HG02798 (cell line): ENCODE data around the gene INTS1.
"Not testable (repeated sequence)": the region's sequence is repeated elsewhere in the genome, so short reads cannot be mapped to it uniquely, and the experiment has no call there.

ENCODE experiments used
- ATAC-seq: cut with Tn5 transposase; IDR thresholded peaks from one replicate; pipeline ENCODE4 v1.9.1; 2021; ENCODE audit warnings: mild to moderate bottlenecking; ENCODE audit not compliant: unreplicated experiment, poor library complexity

Gene INTS1

DNA sequence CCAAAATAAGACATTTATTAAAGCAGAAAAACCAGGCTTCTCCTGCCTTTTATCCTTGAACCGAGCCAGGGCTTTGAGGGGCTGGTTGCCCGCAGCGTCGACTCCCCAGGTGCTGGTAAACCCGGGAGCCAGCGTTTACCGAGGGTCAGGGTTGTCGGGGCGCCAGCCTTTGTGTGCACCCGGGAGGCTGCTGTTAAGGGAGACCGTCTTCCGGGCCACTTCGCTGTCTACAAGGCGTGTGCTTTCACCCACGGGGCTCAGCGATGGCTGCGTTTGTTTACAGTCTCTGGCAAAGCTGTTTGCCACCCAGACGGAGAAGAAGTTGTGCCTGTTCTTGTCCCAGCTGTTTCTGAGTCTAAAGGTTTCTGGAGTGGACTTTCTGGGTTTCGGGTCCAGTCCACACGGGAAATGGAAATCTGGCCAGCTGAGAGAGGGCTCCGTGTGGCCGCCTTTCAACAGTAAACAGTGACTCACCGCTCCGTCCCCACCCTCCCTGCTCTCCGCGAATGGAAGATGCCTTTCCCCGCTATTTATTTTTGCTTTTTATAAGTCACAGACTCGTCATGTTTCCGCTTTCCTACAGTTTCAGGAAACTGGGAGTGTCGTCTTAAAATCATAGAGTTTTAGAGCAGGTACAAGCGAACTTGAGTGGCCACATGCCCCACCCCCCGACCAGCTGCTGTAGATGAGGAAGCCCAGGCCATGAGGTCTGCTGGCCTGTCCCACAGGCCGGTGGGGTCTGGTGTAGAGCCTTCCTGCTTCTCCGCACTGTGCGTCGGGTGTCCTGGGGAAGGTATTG, 28.5 kb upstream of the INTS1 start:
- no peak for ATAC-seq

DNA sequence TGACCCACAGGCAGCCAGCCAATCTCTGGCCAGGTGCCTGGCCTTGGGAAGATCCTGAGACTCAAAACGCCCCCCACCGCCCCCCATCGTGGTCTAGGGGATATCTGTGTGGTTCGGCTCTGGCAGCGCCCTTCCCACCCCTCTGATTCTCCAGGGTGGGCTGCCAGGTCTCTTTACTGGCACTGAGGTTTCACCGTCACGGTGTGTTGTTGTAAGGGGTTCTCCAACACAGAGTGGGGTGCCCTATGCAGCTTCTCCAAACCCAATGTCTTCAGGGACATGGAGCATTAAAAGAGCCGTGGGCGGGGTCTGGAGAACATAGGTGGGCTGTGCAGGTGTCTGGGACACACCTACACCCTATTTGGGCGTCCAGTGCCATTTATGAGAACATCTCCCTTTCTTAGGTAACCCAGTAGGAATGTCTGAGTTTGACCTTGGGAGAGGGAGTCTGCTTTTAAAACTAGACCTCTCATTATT, 27.8 kb upstream of the INTS1 start:
- ATAC-seq: no peak

DNA sequence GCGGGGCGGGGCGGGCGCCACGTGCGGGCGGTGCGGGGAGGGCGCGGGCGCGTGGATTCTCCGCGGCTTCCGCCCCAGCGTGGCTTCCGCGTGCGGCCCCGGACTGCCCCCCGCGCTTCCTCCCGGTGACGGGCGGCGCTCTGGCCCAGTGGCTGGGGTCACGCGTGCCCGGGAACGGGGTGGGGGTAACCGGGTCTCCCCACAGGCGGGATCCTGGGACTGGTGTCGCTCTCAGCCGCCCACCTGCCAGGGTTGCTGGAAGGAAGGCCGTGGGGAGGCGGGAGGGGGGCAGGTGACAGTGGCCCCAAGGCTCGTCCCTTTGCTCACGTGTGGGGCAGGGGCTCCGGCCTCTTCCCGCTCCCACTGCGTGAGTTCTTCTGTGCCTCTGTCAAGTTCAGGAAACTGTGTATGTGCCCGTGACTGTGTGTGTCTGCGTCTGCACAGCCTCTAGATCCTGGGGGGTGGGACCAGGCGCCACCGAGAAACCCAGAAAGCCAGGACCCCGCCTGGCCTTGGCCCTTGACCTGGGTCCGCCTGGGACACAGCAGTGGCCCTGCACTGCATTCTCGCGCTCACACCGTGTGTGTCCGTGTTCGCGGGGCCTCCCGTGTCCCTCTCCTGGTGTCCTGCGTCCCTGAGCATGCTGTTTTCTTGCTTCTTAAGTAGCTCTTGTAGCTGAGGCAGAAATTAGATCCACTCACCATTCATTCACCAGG, 27.2 kb upstream of the INTS1 start:
- peak; percentile 23 for ATAC-seq

DNA sequence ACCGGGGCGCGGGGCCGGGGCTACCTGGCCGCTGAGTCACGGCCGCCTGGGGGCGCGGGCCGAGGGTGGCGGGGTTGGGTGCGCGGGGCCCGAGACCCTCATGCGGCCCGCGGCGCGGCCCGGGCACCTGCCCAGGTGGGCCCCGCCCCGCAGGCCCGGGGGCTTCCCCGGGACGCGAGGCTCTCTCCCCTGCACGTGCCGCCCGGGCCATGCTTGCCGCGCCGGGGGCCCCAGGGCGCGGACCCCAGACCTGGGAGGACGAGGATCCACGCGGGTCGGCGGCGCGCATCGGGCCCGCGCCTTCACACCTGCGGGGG, 26.7 kb upstream of the INTS1 start:
- peak; percentile 23 for ATAC-seq

DNA sequence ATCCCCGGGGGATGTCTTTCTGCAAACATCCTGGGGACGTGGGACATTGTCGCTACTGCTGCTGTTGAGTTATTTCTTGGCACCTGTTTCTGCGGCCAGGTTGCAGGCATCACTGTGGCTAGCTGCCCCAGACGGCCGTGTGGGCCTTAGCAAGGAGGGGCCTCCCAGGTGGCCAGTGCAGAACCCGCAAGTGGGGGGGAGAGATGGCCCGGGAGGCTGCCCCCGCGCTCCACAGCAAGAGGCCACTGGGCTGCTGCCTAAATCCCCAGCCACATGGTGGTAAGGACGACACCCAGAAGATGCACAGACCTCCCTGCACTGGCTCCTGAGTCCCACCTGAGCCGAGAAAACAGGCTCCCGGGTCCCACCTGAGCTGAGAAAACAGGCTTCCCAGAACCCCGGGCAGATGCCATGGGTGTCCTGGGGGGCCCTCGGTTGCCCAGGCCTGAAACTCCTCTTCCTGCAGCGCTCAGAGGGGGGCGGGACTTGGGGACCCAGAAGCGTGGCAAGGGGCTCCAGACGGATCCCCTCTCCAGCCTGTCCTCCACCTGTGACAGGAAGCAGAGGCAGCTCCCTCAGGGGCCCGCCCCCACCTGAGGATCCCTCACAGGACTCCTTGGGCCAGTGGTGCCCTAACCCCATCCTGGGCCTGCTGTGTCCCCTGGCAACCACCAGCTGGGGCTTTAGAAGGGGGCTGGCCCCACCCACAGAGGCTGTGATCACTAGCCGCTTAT, 25.4 kb upstream of the INTS1 start:
- no peak for ATAC-seq

DNA sequence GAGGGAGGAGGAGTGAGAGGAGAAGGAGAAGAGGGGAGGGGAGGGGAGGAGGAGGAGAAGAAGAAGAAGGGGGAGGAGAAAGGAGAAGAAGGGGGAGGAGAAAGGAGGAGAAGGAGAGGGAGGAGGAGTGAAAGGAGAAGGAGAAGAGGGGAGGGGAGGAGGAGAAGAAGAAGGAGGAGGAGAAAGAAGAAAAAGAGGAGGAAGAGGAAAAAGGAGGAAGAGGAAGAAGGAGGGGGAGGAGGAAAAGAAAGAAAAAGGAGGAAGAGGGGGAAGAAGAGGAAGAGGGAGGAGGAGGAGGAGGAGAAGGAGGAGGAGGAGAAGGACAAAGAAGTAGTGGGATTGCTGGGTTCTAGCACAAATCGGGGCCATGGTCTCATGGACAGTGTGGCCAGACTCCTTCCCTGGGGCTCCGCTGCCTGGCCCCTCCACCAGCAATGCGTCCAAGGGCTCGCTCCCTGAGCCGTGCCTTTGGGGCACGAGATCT, 22.1 kb upstream of the INTS1 start:
- no peak for ATAC-seq

DNA sequence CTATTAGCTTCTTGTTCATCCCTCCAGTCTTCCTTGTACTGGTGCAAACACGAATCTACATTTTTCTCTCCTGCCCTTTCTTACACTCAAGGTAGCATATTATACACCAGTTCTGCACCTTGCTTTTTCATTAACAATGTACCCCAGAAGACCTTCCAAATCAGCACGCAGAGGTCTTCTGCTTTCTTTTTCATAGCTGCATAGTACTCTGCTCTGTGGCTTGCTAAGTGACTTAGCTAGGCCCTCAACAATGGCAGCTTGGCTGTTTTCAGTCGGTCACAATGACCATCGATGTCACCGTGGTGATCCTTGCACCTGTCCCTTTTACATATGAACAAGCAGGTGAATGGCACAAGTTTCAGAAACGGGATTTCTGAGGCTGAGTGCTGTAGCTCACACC, 21.2 kb upstream of the INTS1 start:
- no peak for ATAC-seq

DNA sequence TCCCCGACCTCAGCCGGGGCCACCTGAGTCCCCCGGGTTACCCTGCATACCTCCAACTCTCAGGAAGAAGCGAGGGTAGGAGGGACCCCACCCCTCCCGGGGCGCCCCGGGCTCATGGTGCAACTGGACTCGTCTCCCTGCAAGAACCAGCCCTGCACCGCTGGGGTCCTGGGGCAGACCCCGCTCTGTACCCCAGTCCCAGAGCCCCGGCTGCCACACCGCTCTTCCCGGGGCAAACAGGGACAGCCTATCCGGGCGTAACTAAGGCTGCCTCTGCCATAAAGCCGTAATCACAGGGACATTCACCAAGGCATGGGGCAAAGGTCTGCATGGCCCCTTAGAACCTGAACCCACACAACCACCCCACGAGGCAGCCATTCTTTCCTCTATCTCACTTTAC, 19.7 kb upstream of the INTS1 start:
- ATAC-seq: no peak

DNA sequence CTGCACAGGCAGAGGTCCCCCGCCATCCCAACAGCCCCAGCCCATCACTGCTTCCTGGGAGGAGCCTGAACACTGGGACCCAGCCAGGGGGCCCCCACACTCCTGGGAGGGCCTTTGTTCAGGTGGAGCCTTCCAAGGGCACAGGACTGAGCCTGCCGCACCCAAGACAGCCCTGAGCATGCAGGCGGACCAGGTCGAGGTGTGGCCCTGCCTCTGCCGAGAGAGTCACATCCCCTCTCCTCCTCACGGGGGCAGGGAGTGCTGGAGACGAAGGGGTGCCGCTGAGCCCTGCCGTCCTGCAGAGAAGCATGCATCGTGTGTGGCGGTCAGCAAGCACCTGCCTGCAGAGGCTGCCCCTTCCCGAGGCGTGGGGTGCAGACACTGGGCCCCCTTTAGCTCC, 19.0 kb upstream of the INTS1 start:
- no peak for ATAC-seq

DNA sequence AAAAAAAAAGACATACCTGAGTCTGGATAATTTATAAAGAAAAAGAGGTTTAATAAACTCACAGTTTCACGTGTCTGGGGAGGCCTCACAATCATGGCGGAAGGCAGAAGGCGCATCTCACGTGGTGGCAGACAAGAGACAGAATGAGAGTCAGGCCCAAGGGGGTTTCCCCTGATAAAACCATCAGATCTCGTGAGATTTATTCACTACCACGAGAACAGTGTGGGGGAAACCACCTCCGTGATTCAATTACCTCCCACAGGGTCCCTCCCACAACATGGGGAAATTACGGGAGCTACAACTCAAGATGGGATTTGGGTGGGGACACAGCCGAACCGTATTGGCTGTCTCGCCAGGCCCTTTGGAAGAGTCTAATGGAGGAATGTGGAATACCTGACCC, 17.3 kb upstream of the INTS1 start:
- ATAC-seq: no peak

DNA sequence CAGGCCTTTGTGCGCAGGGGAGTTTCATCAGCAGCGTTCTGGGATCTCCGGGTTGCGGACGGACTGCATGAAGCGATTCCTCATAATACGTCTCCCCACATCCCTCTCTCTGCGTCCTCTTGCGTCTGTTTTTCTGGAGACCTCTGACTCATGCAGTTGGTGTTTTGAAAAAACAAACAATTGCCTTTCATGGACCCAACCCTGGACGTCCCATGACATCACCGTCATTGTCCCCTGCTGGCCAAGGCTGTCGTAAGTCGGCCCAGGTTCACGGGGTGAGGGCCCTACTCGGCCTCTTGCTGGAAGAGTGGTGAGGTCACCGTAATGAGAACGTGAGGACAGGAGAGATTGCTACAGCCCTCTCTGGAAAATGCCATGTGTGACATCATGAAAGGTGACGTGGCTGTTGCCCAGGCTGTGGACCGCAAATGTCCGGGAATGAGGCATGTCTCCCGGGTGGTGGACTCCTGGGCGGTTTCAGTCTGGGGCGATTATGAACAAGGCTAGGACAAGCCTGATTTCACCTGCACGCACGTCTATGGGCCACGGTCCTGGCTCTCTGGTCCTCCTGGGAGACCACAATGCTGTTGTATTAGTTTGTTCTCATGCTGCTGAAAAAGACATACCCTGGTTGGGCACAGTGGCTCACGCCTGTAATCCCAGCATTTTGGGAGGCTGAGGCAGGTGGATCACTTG, 16.5 kb upstream of the INTS1 start:
- ATAC-seq: no peak

DNA sequence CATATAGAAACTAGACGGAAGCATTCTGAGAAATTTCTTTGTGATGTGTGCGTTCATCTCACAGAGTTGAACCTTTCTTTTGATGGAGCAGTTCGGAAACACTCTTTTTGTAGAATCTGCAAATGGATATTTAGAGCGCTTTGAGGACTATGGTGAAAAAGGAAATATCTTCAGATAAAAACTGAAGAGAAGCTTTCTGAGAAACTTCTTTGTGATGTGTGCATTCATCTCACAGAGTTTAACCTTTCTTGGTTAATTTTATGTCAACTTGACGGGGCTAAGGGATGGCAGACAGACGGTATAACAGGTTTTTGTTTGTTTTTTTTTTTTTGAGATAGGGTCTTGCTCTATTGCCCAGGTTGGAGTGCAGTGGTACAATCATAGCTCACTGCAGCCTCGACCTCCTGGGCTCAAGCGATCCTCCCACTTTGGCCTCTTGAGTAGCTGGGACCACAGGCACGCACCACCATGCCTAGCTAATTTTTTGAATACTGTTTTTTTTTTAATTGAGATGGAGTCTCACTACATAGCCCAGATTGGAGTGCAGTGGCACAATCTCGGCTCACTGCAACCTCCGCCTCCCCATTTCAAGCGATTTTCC, 15.2 kb upstream of the INTS1 start:
- not testable (repeated sequence) for ATAC-seq

DNA sequence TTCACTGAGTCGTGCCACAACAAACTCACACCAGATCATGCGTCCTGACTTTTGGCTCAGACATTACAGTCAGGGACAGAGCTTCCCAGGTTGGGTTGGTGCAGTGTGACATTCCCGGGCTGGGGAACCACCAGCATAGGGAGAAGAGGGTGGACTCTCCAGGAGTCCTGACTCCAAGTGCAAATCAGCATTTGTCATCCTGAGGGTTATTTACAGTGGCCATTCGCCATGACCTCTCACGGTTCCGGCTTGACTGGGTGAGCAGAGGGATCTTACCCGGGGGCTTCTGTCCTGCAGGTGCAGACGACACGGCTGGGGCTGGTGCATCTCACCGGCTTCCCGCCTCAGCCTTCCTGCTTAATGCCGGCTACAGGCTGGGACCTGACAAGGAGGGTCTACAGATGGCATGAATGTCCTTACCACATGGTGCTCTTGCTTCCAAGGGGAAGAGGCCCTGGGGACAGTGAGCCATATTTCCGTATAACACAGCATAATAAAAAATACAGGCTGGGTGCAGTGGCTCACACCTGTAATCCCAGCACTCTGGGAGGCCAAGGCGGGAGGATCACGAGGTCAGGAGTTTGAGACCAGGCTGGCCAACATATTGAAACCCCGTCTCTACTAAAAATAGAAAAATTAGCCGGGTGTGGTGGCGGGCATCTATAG, 12.5 kb upstream of the INTS1 start:
- no peak for ATAC-seq

DNA sequence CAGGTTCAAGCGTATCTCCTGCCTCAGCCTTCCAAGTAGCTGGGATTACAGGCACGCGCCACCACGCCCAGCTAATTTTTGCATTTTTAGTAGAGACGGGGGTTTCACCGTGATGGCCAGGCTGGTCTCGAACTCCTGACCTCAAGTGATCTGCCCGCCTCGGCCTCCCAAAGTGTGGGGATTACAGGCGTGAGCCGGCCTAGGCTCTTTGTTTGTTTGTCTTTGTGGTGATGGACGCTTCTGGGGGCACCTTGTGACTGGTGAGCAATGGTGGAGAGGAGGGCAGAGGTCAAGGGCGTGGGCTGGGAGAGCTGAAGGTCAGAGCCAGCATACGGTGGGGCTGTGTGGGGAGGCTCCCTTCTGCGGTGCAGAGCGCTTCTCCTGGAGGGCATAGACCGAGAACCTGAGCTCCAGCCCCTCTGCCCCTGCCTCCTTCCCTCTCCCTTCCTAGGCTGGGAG, 11.3 kb upstream of the INTS1 start:
- not testable (repeated sequence) for ATAC-seq

DNA sequence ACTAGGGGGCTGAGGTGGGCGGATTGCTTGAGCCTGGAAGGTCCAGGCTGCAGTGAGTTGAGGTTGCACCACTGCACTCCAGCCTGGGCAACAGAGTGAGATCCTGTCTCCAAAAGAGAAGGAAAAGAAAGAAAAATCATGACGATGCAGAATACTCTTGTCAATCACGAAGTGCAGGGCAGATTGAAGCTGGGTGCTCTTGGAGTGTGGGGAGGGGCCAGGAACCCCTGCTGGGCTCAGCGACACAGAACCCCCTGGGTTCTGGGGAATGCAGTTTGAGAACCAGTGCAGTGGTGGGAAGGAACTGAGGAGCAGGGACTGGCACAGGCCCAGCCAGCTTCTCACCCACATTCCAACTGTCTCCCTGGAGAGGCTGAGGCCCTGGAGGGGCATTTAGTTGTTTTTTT, 10.8 kb upstream of the INTS1 start:
- no peak for ATAC-seq

DNA sequence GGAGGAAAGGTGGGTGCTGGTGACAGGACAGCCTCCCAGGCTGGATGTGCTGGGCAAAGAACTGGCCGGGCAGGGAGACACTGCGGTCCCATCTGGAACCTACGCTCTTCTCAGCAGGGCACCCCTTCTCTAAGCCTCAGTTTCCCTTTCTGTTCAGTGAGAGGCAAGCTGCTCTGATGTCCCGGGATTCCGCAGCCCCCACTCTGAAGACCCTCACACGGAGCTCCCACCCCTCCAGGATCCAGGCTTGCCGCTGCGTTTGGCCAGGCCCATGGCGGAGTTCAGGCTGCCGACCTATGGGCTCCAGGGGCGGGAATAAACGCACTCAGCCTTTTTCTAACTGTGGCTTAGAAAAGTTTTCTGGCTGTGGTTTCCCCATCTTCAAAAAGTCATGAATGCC, 10.2 kb upstream of the INTS1 start:
- no peak for ATAC-seq

DNA sequence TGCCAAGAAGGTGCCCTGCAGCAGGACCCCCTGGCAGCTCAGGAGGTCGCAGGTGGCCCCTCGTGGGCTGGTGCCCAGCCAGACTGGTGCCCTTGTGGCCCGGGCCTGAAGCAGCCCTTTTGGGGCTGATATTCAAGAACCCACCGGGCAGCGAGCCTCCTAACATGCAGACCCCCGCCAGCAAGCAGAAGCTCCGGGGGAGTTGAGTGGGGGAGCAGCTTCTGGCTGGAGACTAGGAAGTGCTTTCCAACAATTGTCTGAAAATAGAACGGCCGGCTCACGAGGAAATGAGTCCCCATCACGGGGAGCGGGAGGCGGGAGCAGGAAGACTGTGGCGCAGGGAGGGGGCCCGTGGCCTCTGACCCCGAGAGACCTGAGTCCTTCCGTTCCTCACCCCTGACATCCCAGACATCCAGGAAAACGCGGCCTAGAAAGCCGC, 9.5 kb upstream of the INTS1 start:
- ATAC-seq: no peak

DNA sequence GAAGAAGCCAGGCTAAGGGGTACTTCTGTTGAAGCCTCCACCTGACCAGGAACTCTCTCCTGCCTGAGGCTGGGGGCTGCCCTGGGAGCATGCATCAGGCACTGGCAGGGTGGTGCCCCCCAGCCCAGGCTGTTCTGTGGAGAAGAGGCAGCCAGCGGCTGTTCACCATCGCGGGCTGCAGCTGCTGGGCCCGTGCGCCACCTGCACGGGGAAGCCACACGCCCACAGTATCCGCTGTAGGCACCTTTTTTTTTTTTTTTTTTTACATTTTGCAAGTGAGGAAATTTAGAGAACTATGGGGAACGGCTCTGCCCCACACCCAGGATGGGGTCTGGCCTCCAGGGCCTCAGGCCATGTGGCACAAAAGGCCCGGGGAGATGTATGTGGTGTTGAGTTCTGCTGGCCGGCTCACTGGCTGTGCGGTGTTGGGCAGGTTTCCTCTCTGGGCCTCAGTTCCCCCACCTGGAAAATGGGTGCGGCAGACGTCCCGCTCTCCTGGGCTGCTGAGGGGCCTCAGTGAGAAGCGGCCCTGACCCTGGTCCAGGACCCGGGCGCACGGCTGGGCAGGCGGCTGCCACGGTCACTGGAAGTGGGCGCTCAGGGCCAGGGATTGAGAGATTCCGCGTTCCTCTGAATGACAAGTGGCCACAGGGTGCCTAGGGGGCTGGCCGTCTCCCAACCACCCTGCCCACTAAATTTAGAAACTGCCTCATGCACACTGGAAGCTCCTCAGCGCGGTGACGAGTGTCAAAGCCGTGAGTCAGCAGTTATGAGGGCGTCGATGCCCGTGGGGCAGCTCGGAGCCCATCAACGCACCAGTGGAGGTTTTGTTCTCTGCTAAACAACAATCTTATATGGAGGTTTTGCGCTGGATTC, 8.8 kb upstream of the INTS1 start:
- peak; percentile 54 for ATAC-seq
